Caco-2 (cell line): Measurements from ENCODE around the gene RXFP3. TPM values are rescaled to one million over a fixed set of nuclear protein-coding genes. Genes with fewer than 3 reads are reported as not detected.

Source experiments
- Bru-seq: library from RNA; stranded (reverse); fragments of 400-500 nt; gene quantifications from one replicate; lab custom pipeline; 2021; lab: Mats Ljungman, UMichigan
- BruChase-seq, 2 experiments: library from RNA; stranded (reverse); fragments of 400-500 nt; gene quantifications; one replicate each; lab custom pipeline; 2021; lab: Mats Ljungman, UMichigan
- BruUV-seq: library from RNA; stranded (reverse); fragments of 400-500 nt; replicated peaks from 2 replicates; lab custom pipeline; 2021; lab: Mats Ljungman, UMichigan
- CTCF ChIA-PET: fragments of 300-600 bp; sonication (Branson Sonifier 250); formaldehyde crosslinking; loops from one replicate; lab custom pipeline; 2022; ENCODE audit warnings: antibody characterized with exemption; lab: Charles Lee
- POLR2A ChIA-PET: fragments of 300-600 bp; sonication (Branson Sonifier 250); formaldehyde crosslinking; loops from one replicate; lab custom pipeline; 2022; ENCODE audit warnings: antibody characterized with exemption; lab: Charles Lee
- DNase-seq, 2 experiments: peaks; one replicate each; pipeline versions ENCODE4 v3.0.0 to v3.0.0-alpha.2; 2020 to 2022
- H3K27me3 ChIP-seq: replicated peaks from 2 replicates; pipeline ENCODE4 v1.6.0; 2011; ENCODE audit warnings: low read length; ENCODE audit not compliant: control insufficient read depth, insufficient read depth
- H3K36me3 ChIP-seq: 2 replicates; pipeline ENCODE4 v1.5.1; 2011; ENCODE audit warnings: low read length; ENCODE audit not compliant: control insufficient read depth, insufficient read depth
- H3K4me1 ChIP-seq: fragments of 250-450 bp; sonication (Bioruptor Pico); 2 replicates; pipeline ENCODE4 v1.5.1; 2020; ENCODE audit warnings: mild to moderate bottlenecking
- H3K4me3 ChIP-seq: 2 replicates; pipeline ENCODE4 v1.5.1; 2011; ENCODE audit warnings: low read depth, mild to moderate bottlenecking, control low read depth, low read length
- H3K9me3 ChIP-seq: fragments of 250-450 bp; sonication (Bioruptor Pico); 2 replicates; pipeline ENCODE4 v1.5.1; 2020; ENCODE audit warnings: mild to moderate bottlenecking, moderate library complexity
- H3K27ac Mint-ChIP-seq: one replicate; pipeline ENCODE4 v1.8.0; 2022; ENCODE audit warnings: mixed read lengths; ENCODE audit not compliant: unreplicated experiment
- H3K27me3 Mint-ChIP-seq: one replicate; pipeline ENCODE4 v1.8.0; 2022; ENCODE audit warnings: mixed read lengths; ENCODE audit not compliant: insufficient read depth, unreplicated experiment
- H3K36me3 Mint-ChIP-seq: one replicate; pipeline ENCODE4 v1.8.0; 2022; ENCODE audit warnings: mild to moderate bottlenecking, mixed read lengths; ENCODE audit not compliant: insufficient read depth, unreplicated experiment
- H3K4me1 Mint-ChIP-seq: one replicate; pipeline ENCODE4 v1.8.0; 2022; ENCODE audit warnings: low read depth, mixed read lengths; ENCODE audit not compliant: unreplicated experiment
- H3K4me3 Mint-ChIP-seq: one replicate; pipeline ENCODE4 v1.8.0; 2022; ENCODE audit warnings: mild to moderate bottlenecking, moderate library complexity, mixed read lengths; ENCODE audit not compliant: unreplicated experiment
- H3K9me3 Mint-ChIP-seq: one replicate; pipeline ENCODE4 v1.8.0; 2022; ENCODE audit warnings: mixed read lengths; ENCODE audit not compliant: unreplicated experiment
- intact Hi-C: fragments of 100-400 bp; cut with micrococcal nuclease; formaldehyde crosslinking; loops from one replicate; pipeline ENCODE4 v1.10.0; 2022; ENCODE audit not compliant: unreplicated experiment
- long read RNA-seq: library from polyadenylated mRNA; stranded (forward); transcript quantifications from one replicate; pipeline ENCODE4 v2.0.0, GENCODE V29; 2022
- total RNA-seq: library from RNA; stranded (reverse); gene quantifications from 2 replicates; pipeline ENCODE4 v1.2.3, GENCODE V29; 2022
- TF ChIP-seq, protein P1 (sequence below), 2 experiments: fragments of 200-600 bp in 1 of 2; IDR thresholded peaks; 1 replicate in 1 of 2; 2 replicates in 1 of 2; pipeline versions ENCODE4 v1.5.1 to v1.8.0; 2011 to 2022; ENCODE audit warnings: antibody characterized with exemption in 1 of 2, control low read depth in 1 of 2, inconsistent platforms in 1 of 2, low read depth in 1 of 2, low read length in 1 of 2, mild to moderate bottlenecking in 1 of 2, moderate library complexity in 1 of 2; ENCODE audit not compliant: insufficient read depth in 1 of 2, severe bottlenecking in 1 of 2, unreplicated experiment in 1 of 2

The RXFP3 gene, protein sequence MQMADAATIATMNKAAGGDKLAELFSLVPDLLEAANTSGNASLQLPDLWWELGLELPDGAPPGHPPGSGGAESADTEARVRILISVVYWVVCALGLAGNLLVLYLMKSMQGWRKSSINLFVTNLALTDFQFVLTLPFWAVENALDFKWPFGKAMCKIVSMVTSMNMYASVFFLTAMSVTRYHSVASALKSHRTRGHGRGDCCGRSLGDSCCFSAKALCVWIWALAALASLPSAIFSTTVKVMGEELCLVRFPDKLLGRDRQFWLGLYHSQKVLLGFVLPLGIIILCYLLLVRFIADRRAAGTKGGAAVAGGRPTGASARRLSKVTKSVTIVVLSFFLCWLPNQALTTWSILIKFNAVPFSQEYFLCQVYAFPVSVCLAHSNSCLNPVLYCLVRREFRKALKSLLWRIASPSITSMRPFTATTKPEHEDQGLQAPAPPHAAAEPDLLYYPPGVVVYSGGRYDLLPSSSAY
- total RNA-seq = not detected in 2 replicates
- not detected for Bru-seq, nascent RNA
- not detected for BruChase-seq, experiment 1, labeled RNA remaining after a 2-hour chase
- BruChase-seq, experiment 2, labeled RNA remaining after a 6-hour chase = not detected
- long read RNA-seq = 0 reads

DNA sequence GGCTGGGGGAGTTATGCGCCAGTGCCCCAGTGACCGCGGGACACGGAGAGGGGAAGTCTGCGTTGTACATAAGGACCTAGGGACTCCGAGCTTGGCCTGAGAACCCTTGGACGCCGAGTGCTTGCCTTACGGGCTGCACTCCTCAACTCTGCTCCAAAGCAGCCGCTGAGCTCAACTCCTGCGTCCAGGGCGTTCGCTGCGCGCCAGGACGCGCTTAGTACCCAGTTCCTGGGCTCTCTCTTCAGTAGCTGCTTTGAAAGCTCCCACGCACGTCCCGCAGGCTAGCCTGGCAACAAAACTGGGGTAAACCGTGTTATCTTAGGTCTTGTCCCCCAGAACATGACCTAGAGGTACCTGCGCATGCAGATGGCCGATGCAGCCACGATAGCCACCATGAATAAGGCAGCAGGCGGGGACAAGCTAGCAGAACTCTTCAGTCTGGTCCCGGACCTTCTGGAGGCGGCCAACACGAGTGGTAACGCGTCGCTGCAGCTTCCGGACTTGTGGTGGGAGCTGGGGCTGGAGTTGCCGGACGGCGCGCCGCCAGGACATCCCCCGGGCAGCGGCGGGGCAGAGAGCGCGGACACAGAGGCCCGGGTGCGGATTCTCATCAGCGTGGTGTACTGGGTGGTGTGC is at the start of gene RXFP3:
Gene RXFP3 (plus strand): TSS at position 6 of the 636 bp plus-strand sequence. CDS start 355 bp downstream, at position 361.
- CTCF ChIA-PET = no interaction called here

DNA sequence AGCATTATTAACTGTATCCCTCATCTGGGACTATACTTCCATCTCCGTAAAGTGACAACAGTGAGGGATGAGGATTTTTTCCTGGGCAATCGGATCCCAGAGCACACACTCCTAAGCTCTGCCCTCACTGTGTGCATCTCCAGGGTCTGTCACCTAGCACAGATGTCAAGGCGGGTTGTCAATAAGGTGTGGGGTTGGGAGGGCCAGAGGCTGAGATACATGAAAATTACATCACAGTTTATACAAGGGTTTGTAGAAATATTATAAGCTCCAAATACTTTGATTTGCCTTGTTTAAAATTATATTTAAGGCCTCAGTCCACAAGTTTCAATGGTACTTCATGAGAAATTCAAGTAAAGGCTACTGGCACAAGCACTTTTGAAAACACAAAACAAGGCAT is 48.9 kb upstream of the RXFP3 start:
- Histone ChIP-seq H3K9me3 (no peaks in the 10 kb centered on the region), H3K36me3 (no peaks in the 10 kb centered on the region), H3K4me3 (no peak overlapping the region), H3K4me1 (no peaks in the 10 kb centered on the region), H3K27me3 (peaks cover 2% of the 10 kb centered on the region; the same call in 1 of the 2 replicates)
- ChIA-PET POLR2A (no interaction called here), CTCF (interaction anchor here (1.0 kb wide), 1 partner anchor 48 kb away, joined by 5 read pairs; no protein-coding TSS in a partner anchor)
- no TSS peak for BruUV-seq
- Mint-ChIP-seq H3K4me3 (no peak overlapping the region), H3K36me3 (no peaks in the 10 kb centered on the region), H3K9me3 (no peaks in the 10 kb centered on the region), H3K27me3 (peaks cover 12% of the 10 kb centered on the region), H3K4me1 (no peaks in the 10 kb centered on the region), H3K27ac (no peak overlapping the region)
- TF ChIP-seq, protein P1, sequence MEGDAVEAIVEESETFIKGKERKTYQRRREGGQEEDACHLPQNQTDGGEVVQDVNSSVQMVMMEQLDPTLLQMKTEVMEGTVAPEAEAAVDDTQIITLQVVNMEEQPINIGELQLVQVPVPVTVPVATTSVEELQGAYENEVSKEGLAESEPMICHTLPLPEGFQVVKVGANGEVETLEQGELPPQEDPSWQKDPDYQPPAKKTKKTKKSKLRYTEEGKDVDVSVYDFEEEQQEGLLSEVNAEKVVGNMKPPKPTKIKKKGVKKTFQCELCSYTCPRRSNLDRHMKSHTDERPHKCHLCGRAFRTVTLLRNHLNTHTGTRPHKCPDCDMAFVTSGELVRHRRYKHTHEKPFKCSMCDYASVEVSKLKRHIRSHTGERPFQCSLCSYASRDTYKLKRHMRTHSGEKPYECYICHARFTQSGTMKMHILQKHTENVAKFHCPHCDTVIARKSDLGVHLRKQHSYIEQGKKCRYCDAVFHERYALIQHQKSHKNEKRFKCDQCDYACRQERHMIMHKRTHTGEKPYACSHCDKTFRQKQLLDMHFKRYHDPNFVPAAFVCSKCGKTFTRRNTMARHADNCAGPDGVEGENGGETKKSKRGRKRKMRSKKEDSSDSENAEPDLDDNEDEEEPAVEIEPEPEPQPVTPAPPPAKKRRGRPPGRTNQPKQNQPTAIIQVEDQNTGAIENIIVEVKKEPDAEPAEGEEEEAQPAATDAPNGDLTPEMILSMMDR (IDR thresholded peaks at IDR 0.05; ENCODE audit: insufficient read depth in 1 of 2, low read depth in 1 of 2, low read length in 1 of 2, severe bottlenecking in 1 of 2, unreplicated experiment in 1 of 2) = no peak
- DNase-seq = no peak
- intact Hi-C loops = no loop called here

More for the DNA sequence above, at the start of gene RXFP3:
- Histone ChIP-seq H3K9me3 (no peaks in the 10 kb centered on the region), H3K27me3 (no peaks in the 10 kb centered on the region), H3K4me3 (no peak within 1 kb of the TSS), H3K36me3 (no peaks in the 10 kb centered on the region), H3K4me1 (no peaks in the 10 kb centered on the region)
- H3K27me3 Mint-ChIP-seq = peaks cover 14% of the 10 kb centered on the region
- H3K4me3 Mint-ChIP-seq = no peak within 1 kb of the TSS
- no TSS peak for BruUV-seq
- no peak for DNase-seq
- POLR2A ChIA-PET = no interaction called here
- intact Hi-C loops = loop anchor here (10.0 kb wide), 1 partner anchor 202 kb away; no protein-coding TSS in a partner anchor
- no peaks in the 10 kb centered on the region for H3K4me1 Mint-ChIP-seq
- TF ChIP-seq, protein P1 (IDR thresholded peaks at IDR 0.05; ENCODE audit: insufficient read depth in 1 of 2, low read depth in 1 of 2, low read length in 1 of 2, severe bottlenecking in 1 of 2, unreplicated experiment in 1 of 2) = no peak
- no peaks in the 10 kb centered on the region for H3K36me3 Mint-ChIP-seq
- no peak within 1 kb of the TSS for H3K27ac Mint-ChIP-seq
- no peaks in the 10 kb centered on the region for H3K9me3 Mint-ChIP-seq

DNA sequence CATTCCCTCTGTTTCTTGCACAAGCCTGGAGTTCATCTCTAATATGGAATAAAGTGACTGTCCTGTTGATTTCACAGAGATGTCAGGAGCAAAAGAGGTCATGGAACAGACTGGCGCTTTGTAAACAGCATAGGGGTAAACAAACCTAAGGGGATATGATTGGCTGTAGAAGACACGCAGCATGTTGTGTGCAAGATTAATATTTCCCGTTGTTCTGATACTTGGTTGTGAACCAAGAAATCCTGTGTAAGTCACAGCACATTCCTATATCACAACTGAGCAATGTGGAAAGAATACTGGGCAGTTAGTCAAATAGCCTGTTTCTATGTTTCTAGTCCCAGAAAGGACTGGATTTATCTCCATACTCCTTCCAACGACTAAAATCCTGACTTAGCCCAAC is 47.6 kb upstream of the RXFP3 start:
- Mint-ChIP-seq H3K27ac (no peak overlapping the region), H3K9me3 (no peaks in the 10 kb centered on the region), H3K27me3 (peaks cover 4% of the 10 kb centered on the region), H3K4me3 (no peak overlapping the region), H3K36me3 (no peaks in the 10 kb centered on the region), H3K4me1 (no peaks in the 10 kb centered on the region)
- DNase-seq = no peak
- BruUV-seq = no TSS peak
- POLR2A ChIA-PET = no interaction called here
- H3K27me3 ChIP-seq = peaks cover 2% of the 10 kb centered on the region; the same call in 1 of the 2 replicates
- H3K9me3 ChIP-seq = no peaks in the 10 kb centered on the region
- H3K4me3 ChIP-seq = no peak overlapping the region
- H3K36me3 ChIP-seq = no peaks in the 10 kb centered on the region
- H3K4me1 ChIP-seq = no peaks in the 10 kb centered on the region
- TF ChIP-seq, protein P1 (IDR thresholded peaks at IDR 0.05; ENCODE audit: insufficient read depth in 1 of 2, low read depth in 1 of 2, low read length in 1 of 2, severe bottlenecking in 1 of 2, unreplicated experiment in 1 of 2) = no peak
- intact Hi-C loops = no loop called here
- CTCF ChIA-PET = no interaction called here
